Lower leg skin (tissue), 4 donors: ENCODE results near the gene FEZF1. TPM values are rescaled to one million over a fixed set of nuclear protein-coding genes. Genes with fewer than 3 reads are reported as not detected.

ENCODE experiments used
- DNase-seq, 2 donors: peaks; one replicate each; pipeline ENCODE4 v3.0.0-alpha.2; 2019; ENCODE audit warnings: low spot score in 2 of 2
- H3K4me3 ChIP-seq: fragments of 200-600 bp; sonication (generic); 2 replicates; pipeline ENCODE4 v1.5.1; 2017; ENCODE audit warnings: mild to moderate bottlenecking, low read depth; ENCODE audit not compliant: poor library complexity, severe bottlenecking
- POLR2A ChIP-seq, 2 donors: fragments of 450-650 bp; IDR thresholded peaks; one replicate each; pipeline ENCODE4 v1.6.1; 2016 to 2017; ENCODE audit warnings: antibody characterized with exemption in 2 of 2, mild to moderate bottlenecking in 1 of 2, moderate library complexity in 1 of 2
- WGBS, 2 donors: methylation state at CpG; one replicate each; pipeline ENCODE4 v1.1.5; 2018; 5-methylcytosine and 5-hydroxymethylcytosine counted together
- intact Hi-C: fragments of 100-400 bp; cut with DNase I; formaldehyde crosslinking; loops from one replicate; pipeline ENCODE4 v1.15.0; 2023; ENCODE audit warnings: low total_unique reads
- total RNA-seq, 4 donors: library from RNA; depleted of rRNA; stranded (reverse); fragments of >200 nt; gene quantifications; one replicate each; pipeline ENCODE4 v1.1.0, GENCODE V29; 2016
- TF ChIP-seq, protein P1 (sequence below), 3 donors: fragments of 450-650 bp; IDR thresholded peaks; one replicate each; pipeline ENCODE4 v1.5.1; 2016; ENCODE audit warnings: antibody characterized with exemption in 3 of 3, mild to moderate bottlenecking in 3 of 3, moderate library complexity in 2 of 3

The FEZF1 gene
- total RNA-seq, 4 donors from 2014 or later = not detected

DNA sequence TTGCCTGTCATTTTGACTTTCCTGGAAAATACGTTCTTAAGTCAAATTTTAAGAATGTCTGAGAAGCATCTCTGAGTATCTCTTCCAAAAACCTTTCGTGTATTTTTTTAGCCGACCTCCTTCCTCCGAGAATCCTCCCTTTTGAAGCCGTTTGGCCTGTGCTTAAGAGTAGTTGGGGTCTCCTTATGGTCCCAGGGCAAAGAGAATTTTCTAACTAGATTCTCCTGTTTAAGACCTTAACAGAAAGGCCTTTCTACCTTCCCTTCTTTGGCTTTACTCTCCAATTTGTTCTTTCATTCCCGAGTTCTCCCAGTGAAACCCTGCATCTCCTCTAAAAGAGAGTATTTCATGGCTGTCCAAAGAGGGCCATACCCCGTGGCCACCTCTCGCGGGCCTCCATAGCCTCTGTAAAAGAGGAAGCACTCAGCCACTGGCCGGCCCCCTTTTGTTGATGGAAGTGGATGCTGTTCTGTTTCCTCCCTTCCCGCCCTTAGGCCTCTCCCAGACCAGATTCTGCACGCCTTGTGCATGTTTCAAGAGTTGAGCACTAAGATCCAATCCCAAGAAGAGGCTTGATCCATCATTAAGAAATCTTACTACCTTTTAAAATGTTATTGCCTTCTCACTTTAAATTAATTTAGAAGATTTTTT is 6.6 kb upstream of the FEZF1 start:
- no peak overlapping the region for H3K4me3 ChIP-seq
- 34 to 37% methylated on average over 12 of the region's 12 CpGs for WGBS, 2 donors
- no peak for DNase-seq
- intact Hi-C loops = no loop called here
- no peak for TF ChIP-seq POLR2A (IDR thresholded peaks at IDR 0.05)
- TF ChIP-seq, protein P1, sequence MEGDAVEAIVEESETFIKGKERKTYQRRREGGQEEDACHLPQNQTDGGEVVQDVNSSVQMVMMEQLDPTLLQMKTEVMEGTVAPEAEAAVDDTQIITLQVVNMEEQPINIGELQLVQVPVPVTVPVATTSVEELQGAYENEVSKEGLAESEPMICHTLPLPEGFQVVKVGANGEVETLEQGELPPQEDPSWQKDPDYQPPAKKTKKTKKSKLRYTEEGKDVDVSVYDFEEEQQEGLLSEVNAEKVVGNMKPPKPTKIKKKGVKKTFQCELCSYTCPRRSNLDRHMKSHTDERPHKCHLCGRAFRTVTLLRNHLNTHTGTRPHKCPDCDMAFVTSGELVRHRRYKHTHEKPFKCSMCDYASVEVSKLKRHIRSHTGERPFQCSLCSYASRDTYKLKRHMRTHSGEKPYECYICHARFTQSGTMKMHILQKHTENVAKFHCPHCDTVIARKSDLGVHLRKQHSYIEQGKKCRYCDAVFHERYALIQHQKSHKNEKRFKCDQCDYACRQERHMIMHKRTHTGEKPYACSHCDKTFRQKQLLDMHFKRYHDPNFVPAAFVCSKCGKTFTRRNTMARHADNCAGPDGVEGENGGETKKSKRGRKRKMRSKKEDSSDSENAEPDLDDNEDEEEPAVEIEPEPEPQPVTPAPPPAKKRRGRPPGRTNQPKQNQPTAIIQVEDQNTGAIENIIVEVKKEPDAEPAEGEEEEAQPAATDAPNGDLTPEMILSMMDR (IDR thresholded peaks at IDR 0.05) = no peak

DNA sequence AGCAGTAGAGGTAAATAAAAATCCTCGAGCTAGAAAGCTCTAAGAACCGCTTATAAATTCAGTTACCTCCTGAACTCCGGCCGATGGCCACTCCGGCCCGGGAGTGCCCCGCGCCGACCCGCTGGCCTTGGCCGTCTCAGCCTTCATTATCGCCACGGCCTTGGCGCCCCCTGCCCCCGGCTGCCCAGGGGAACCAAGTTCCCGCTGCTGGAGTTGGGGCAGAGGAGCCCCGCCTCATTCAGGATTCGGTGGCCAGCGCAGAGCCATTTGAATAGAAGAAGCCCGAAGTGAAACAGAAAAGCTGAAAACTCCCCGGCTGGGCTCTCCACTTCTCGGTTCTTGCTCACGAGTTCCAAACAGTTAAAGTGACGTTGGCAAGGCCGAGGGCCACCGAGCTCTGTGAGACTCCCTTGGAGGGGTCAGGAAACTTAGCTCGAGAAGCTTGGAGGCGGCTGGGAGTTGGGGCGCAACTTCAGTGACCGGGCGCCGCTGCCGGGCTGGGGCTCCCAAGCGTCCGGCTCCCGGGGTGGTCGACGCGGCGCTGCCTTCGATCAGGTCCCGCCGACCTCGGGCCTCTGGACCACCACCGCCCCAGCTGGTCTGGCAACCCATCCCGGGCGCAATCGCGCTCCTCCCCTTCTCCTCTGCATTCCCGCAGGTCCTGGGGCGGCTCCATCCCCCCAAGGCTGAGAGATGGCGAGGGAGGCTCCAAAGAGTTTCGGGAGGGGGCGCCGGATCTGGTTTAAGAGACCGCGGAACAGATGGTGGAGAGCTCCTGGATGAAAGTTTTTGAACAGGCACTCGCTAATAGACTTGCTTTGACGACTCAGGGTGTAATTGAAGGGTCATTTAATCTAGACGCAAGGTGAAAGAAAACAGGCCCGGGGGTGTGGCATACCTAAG is 5.8 kb upstream of the FEZF1 start:
- intact Hi-C loops = no loop called here
- peak in 1 of 2 donors; percentile 83 for DNase-seq
- 4 to 5% methylated on average over 43 to 60 of the region's 61 CpGs for WGBS, 2 donors
- no peak for TF ChIP-seq POLR2A (IDR thresholded peaks at IDR 0.05)
- TF ChIP-seq, protein P1 (IDR thresholded peaks at IDR 0.05) = no peak
- no peak overlapping the region for H3K4me3 ChIP-seq

DNA sequence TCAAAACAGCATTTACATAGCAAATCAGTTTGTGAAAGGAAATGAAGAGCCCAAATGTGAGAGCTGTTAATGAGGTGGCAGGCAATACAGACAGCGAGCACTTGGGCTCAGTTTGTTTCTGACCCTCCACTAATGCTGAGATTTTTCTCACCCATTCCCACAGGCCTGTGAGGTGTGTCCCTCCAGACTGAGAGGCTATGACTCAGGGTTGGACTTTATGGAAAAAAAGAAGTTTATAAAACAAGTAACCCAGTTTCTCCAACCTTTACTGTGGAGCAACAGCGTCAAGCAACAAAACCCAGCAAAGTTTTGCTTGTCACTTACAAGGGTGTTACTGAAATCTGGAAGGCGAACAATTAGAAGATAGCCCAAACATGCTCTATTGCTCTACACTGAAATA is 4.9 kb upstream of the FEZF1 start:
- TF ChIP-seq, protein P1 (IDR thresholded peaks at IDR 0.05) = no peak
- intact Hi-C loops = loop anchor here (5.0 kb wide), 1 partner anchor 1807 kb away; no protein-coding TSS in a partner anchor
- 47 to 54% methylated on average over 3 of the region's 3 CpGs for WGBS, 2 donors
- no peak overlapping the region for H3K4me3 ChIP-seq
- no peak for DNase-seq

DNA sequence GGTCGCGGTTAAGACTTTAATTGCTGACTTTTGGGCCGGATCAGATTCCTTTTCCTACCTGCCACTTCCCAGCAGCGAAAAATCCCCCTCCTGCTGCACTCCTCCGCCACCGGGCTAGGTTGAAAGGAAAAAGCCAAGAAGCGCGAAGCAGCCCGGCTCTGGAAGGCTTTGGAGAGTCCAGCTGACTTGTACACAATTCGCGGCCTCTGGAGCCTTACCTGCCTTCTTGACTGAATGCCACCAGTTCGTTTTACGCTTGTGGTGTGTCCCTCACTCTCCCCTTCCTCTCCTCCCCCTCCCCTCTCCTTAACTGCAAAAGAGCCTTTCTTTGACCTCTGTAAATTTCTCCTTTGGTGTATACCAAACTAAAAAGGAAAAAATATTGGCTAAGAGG is 2.7 kb upstream of the FEZF1 start:
- 25 to 35% methylated on average over 13 of the region's 13 CpGs for WGBS, 2 donors
- no peak overlapping the region for H3K4me3 ChIP-seq
- DNase-seq = no peak
- intact Hi-C loops = loop anchor here (5.0 kb wide), 1 partner anchor 1805 kb away; no protein-coding TSS in a partner anchor
- TF ChIP-seq POLR2A (IDR thresholded peaks at IDR 0.05) = no peak
- TF ChIP-seq, protein P1 (IDR thresholded peaks at IDR 0.05) = no peak

DNA sequence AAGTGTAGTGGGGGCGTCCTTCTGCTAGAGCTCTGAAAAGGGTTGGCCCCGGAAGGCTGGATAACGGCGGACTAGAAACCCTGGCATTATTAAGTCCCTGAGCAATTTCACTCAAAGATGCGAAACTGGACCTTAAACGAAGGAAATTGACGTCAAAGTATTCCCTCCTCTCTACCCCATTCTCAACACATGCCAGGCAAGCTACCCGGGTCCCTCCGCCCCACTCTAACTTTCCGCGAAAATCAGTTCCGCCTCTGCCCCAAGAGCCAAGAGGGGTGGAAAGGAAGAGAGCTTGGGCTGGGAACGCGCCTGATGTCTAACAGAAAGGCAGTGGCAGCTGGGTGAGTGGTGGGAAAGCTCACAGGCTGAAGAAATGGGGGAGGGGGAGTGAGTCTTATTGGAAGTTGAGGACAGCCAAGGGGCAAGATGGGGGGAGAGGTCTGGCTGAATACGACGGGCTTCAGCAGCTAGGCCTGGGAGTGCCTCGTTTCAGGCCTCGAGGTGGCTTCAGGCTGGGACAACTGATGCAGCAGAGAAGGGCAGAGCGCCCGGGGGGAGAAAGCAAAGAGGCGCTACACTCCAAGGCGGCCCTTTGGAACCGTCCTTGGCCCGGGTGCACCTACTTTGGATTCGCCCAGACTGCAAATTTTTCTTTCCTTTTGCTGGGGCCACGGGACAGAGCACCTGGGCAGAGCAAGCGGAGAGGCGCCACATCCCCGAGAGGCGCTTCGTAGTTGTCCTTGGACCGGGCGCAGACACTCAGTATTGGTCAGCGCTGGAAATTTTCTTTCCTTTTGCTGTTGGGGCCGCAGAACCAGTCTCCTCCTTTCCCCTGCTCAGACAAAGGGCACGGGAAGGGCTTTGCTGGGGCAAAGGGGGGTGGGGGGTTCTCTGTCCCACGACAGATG is 2.0 kb upstream of the FEZF1 start:
- 11 to 15% methylated on average over 37 of the region's 37 CpGs for WGBS, 2 donors
- TF ChIP-seq, protein P1 (IDR thresholded peaks at IDR 0.05) = no peak
- no peak for TF ChIP-seq POLR2A (IDR thresholded peaks at IDR 0.05)
- intact Hi-C loops = loop anchor here (5.0 kb wide), 1 partner anchor 1804 kb away; no protein-coding TSS in a partner anchor
- DNase-seq = no peak
- no peak overlapping the region for H3K4me3 ChIP-seq
